CD4-positive, alpha-beta T cell treated with Interleukin-15 for 4 hours (primary cell): ENCODE data around the gene HERC3.

Source experiments
- DNase-seq: peaks from one replicate; pipeline ENCODE4 v3.0.0-alpha.2; 2020; ENCODE audit warnings: low spot score

The HERC3 gene

GRCh38 chr4:88591787-88592599 is at the start of gene HERC3:
TSS of gene HERC3 (plus strand) at chr4:88592480. CDS start at chr4:88605824, 13,344 bp downstream.
- DNase-seq, result peak; percentile 89

- DNase-seq, result no peak
These were observed 42.5 kb upstream of the HERC3 start for GRCh38 chr4:88549815-88550214.

- DNase-seq, result no peak
These were observed 24.7 kb upstream of the HERC3 start for GRCh38 chr4:88567591-88567990.

GRCh38 chr4:88570001-88570400 is 22.3 kb upstream of the HERC3 start:
- no peak for DNase-seq

GRCh38 chr4:88573276-88573980 is 18.9 kb upstream of the HERC3 start:
- DNase-seq, result no peak

GRCh38 chr4:88573995-88574394 is 18.3 kb upstream of the HERC3 start:
- DNase-seq, result no peak

GRCh38 chr4:88575186-88575585 is 17.1 kb upstream of the HERC3 start:
- no peak for DNase-seq

GRCh38 chr4:88582493-88582892 is 9.8 kb upstream of the HERC3 start:
- no peak for DNase-seq

- no peak for DNase-seq
These were observed 8.4 kb upstream of the HERC3 start for GRCh38 chr4:88583631-88584470.

- no peak for DNase-seq
These were observed 7.8 kb upstream of the HERC3 start for GRCh38 chr4:88584471-88584900.

GRCh38 chr4:88585917-88586316 is 6.4 kb upstream of the HERC3 start:
- DNase-seq, result no peak

GRCh38 chr4:88587306-88587705 is 5.0 kb upstream of the HERC3 start:
- DNase-seq, result no peak

GRCh38 chr4:88592600-88593448 is 544 bp downstream of the HERC3 start:
- peak; percentile 85 for DNase-seq

GRCh38 chr4:88597970-88598660 is 5.8 kb downstream of the HERC3 start:
- no peak for DNase-seq

GRCh38 chr4:88599298-88599697 is 7.0 kb downstream of the HERC3 start:
- DNase-seq, result no peak

GRCh38 chr4:88599714-88600113 is 7.4 kb downstream of the HERC3 start:
- DNase-seq, result no peak

GRCh38 chr4:88600176-88600838 is 8.0 kb downstream of the HERC3 start:
- peak; percentile 43 for DNase-seq

- no peak for DNase-seq
These were observed 12.8 kb downstream of the HERC3 start for GRCh38 chr4:88604978-88605678.

GRCh38 chr4:88605736-88606135 is 13.5 kb downstream of the HERC3 start:
- DNase-seq, result no peak

GRCh38 chr4:88606832-88607231 is 14.6 kb downstream of the HERC3 start:
- DNase-seq, result no peak
